Thoracic aorta (tissue), 2 donors: Measurements from ENCODE around the gene UQCC5. TPM values are rescaled to one million over a fixed set of nuclear protein-coding genes. Genes with fewer than 3 reads are reported as not detected.

ENCODE experiments used
- ATAC-seq: fragments of 150-250 bp; one replicate; pipeline ENCODE4 v1.8.0; 2017; ENCODE audit warnings: low read depth; ENCODE audit not compliant: insufficient number of reproducible peaks, low FRiP score
- DNase-seq: peaks from one replicate; pipeline ENCODE4 v3.0.0-alpha.2; 2020; ENCODE audit warnings: low spot score
- H3K27ac ChIP-seq, 2 donors: fragments of 200-600 bp; sonication (generic); 1 replicate in 1 of 2; 2 replicates in 1 of 2; pipeline ENCODE4 v1.5.1; 2016; ENCODE audit warnings: mild to moderate bottlenecking in 2 of 2, moderate library complexity in 2 of 2
- H3K27me3 ChIP-seq: fragments of 200-600 bp; sonication (generic); replicated peaks from 2 replicates; pipeline ENCODE4 v1.6.0; 2016; ENCODE audit warnings: mild to moderate bottlenecking; ENCODE audit not compliant: insufficient read depth
- H3K36me3 ChIP-seq: fragments of 200-600 bp; sonication (generic); one replicate; pipeline ENCODE4 v1.5.1; 2016
- H3K4me1 ChIP-seq, 2 donors: fragments of 200-600 bp; sonication (generic); 1 replicate in 1 of 2; 2 replicates in 1 of 2; pipeline versions ENCODE4 v1.5.1 to v1.6.0; 2016; ENCODE audit warnings: low read depth in 2 of 2, mild to moderate bottlenecking in 1 of 2; ENCODE audit not compliant: control insufficient read depth in 1 of 2
- H3K4me3 ChIP-seq: fragments of 200-600 bp; sonication (generic); 2 replicates; pipeline ENCODE4 v1.5.1; 2016; ENCODE audit warnings: mild to moderate bottlenecking
- H3K9me3 ChIP-seq: fragments of 200-600 bp; sonication (generic); 2 replicates; pipeline ENCODE4 v1.5.1; 2016
- CTCF ChIP-seq: fragments of 200-600 bp; sonication (generic); IDR thresholded peaks from one replicate; pipeline ENCODE4 v1.5.1; 2019; ENCODE audit warnings: antibody characterized with exemption
- total RNA-seq, 2 donors: library from RNA; depleted of rRNA; stranded (reverse); fragments of >200 nt; gene quantifications; one replicate each; pipeline versions ENCODE4 v1.1.0 to v1.2.3, GENCODE V29; 2016

The UQCC5 gene
- total RNA-seq, 2 donors from 2014 or later = 0.95 to 8.7 TPM

- Histone ChIP-seq H3K9me3 (no peaks in the 10 kb centered on the region), H3K27ac (no peak overlapping the region), H3K27me3 (no peaks in the 10 kb centered on the region), H3K4me3 (no peak overlapping the region), H3K4me1 (no peaks in the 10 kb centered on the region), H3K36me3 (peaks cover 3% of the 10 kb centered on the region)
- DNase-seq (no peak), ATAC-seq (no peak)
- TF ChIP-seq CTCF = no peak
Observed at GRCh38 chr3:52568069-52568468, 31.7 kb downstream of the UQCC5 start.

- Histone ChIP-seq H3K27me3 (no peaks in the 10 kb centered on the region), H3K36me3 (peaks cover 11% of the 10 kb centered on the region), H3K27ac (no peak overlapping the region), H3K4me1 (no peaks in the 10 kb centered on the region), H3K9me3 (no peaks in the 10 kb centered on the region), H3K4me3 (no peak overlapping the region)
- ATAC-seq (no peak), DNase-seq (no peak)
- TF ChIP-seq CTCF = no peak
Observed at GRCh38 chr3:52570076-52570475, 33.7 kb downstream of the UQCC5 start.

- Histone ChIP-seq H3K27me3 (no peaks in the 10 kb centered on the region), H3K36me3 (peaks cover 25% of the 10 kb centered on the region), H3K4me1 (no peaks in the 10 kb centered on the region), H3K27ac (no peak overlapping the region), H3K4me3 (no peak overlapping the region), H3K9me3 (no peaks in the 10 kb centered on the region)
- no peak for TF ChIP-seq CTCF
- no peak for DNase-seq
- no peak for ATAC-seq
Observed at GRCh38 chr3:52572221-52572620, 35.8 kb downstream of the UQCC5 start.

- Histone ChIP-seq H3K36me3 (peaks cover 34% of the 10 kb centered on the region), H3K27me3 (no peaks in the 10 kb centered on the region), H3K9me3 (no peaks in the 10 kb centered on the region), H3K4me1 (no peaks in the 10 kb centered on the region), H3K4me3 (no peak overlapping the region), H3K27ac (no peak overlapping the region)
- TF ChIP-seq CTCF = no peak
- ATAC-seq (no peak), DNase-seq (no peak)
Observed at GRCh38 chr3:52574056-52574965, 37.9 kb downstream of the UQCC5 start.

Other genes starting within 250 kb of the UQCC5 start
- gene GLYCTK, start 248.8 kb upstream of the UQCC5 start, total RNA-seq = 10 to 100 TPM; 14.1 to 14.2 TPM
- gene DNAH1, start 220.3 kb upstream of the UQCC5 start, total RNA-seq = 10 to 100 TPM; 14.6 to 21.0 TPM
- 10 to 100 TPM; 55.1 to 67.2 TPM for gene BAP1, start 126.6 kb upstream of the UQCC5 start, total RNA-seq
- 1 to 10 TPM; 5.9 to 7.6 TPM for gene PHF7, start 125.9 kb upstream of the UQCC5 start, total RNA-seq
- 10 to 100 TPM; 16.8 to 18.1 TPM for gene SEMA3G, start 91.5 kb upstream of the UQCC5 start, total RNA-seq
- gene TNNC1, start 82.6 kb upstream of the UQCC5 start, total RNA-seq = 1 to 10 TPM; 1.5 to 3.0 TPM
- 100 to 1,000 TPM in 1 of 2 donors, 10 to 100 TPM in 1; 95.9 to 124 TPM for gene NISCH, start 81.0 kb upstream of the UQCC5 start, total RNA-seq
- 100 to 1,000 TPM; 249 to 837 TPM for gene STAB1, start 41.3 kb upstream of the UQCC5 start, total RNA-seq
- 10 to 100 TPM; 47.6 to 83.4 TPM for gene NT5DC2, start 2.7 kb upstream of the UQCC5 start, total RNA-seq
- gene PBRM1, start 149.3 kb downstream of the UQCC5 start, total RNA-seq = 10 to 100 TPM; 84.5 to 87.2 TPM
- 100 to 1,000 TPM in 1 of 2 donors, 10 to 100 TPM in 1; 38.2 to 136 TPM for gene GNL3, start 149.4 kb downstream of the UQCC5 start, total RNA-seq
- 10 to 100 TPM; 54.4 to 64.6 TPM for gene GLT8D1, start 169.2 kb downstream of the UQCC5 start, total RNA-seq
- 100 to 1,000 TPM in 1 of 2 donors, 10 to 100 TPM in 1; 99.9 to 133 TPM for gene SPCS1, start 169.5 kb downstream of the UQCC5 start, total RNA-seq
- 10 to 100 TPM; 17.5 to 24.4 TPM for gene NEK4, start 234.3 kb downstream of the UQCC5 start, total RNA-seq
- gene ITIH1, start 241.0 kb downstream of the UQCC5 start, total RNA-seq = not detected